Measurements from ENCODE around the gene TMEM190.

DNA sequence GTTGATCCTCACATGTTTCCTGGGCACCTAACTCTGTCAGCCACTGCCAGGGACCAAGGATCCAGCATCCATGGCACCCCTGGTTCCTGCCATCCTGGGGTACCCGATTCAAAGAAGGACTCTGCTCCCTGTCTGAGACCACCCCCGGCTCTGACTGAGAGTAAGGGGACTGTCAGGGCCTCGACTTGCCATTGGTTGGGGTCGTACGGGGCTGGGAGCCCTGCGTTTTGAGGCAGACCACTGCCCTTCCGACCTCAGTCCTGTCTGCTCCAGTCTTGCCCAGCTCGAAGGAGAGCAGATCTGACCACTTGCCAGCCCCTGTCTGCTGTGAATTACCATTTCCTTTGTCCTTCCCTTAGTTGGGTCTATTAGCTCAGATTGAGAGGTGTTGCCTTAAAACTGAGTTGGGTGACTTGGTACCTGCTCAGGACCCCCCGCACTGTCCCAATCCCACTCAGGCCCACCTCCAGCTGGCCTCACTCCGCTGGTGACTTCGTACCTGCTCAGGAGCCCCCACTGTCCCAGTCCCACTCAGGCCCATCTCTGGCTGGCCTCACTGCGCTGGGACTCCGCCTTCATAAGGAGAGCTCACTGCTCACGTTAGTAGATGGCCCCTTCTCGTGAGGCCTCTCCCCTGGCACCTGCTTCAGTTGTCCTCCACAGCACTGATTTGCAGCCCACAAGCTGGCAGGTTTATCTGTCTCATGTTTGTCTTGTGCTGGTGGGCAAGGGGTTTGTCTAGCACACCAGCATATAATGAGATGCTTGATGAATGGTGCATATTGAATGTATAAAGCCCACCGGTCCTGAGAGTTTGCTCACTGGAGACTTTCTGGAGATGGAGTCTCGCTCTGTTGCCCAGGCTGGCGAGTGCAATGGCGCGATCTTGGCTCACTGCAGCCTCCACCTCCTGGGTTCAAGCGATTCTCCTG is 13.0 kb downstream of the TMEM190 start:
- no peak for TF ChIP-seq RAD21 (IDR thresholded peaks at IDR 0.05; ENCODE audit: low read depth)
- TF ChIP-seq TEAD4 (IDR thresholded peaks at IDR 0.05): no peak
- TF ChIP-seq, protein P1, sequence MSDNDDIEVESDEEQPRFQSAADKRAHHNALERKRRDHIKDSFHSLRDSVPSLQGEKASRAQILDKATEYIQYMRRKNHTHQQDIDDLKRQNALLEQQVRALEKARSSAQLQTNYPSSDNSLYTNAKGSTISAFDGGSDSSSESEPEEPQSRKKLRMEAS (IDR thresholded peaks at IDR 0.05): no peak
- no peak for TF ChIP-seq TAF1 (IDR thresholded peaks at IDR 0.05; ENCODE audit: low read depth)
- no peak for TF ChIP-seq EP300 (IDR thresholded peaks at IDR 0.05; ENCODE audit: borderline replicate concordance)
- TF ChIP-seq, protein P2, sequence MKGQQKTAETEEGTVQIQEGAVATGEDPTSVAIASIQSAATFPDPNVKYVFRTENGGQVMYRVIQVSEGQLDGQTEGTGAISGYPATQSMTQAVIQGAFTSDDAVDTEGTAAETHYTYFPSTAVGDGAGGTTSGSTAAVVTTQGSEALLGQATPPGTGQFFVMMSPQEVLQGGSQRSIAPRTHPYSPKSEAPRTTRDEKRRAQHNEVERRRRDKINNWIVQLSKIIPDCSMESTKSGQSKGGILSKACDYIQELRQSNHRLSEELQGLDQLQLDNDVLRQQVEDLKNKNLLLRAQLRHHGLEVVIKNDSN (IDR thresholded peaks at IDR 0.05): no peak
- TF ChIP-seq FOXM1 (IDR thresholded peaks at IDR 0.05; ENCODE audit: borderline replicate concordance, low read depth): no peak
- TF ChIP-seq, protein P3, sequence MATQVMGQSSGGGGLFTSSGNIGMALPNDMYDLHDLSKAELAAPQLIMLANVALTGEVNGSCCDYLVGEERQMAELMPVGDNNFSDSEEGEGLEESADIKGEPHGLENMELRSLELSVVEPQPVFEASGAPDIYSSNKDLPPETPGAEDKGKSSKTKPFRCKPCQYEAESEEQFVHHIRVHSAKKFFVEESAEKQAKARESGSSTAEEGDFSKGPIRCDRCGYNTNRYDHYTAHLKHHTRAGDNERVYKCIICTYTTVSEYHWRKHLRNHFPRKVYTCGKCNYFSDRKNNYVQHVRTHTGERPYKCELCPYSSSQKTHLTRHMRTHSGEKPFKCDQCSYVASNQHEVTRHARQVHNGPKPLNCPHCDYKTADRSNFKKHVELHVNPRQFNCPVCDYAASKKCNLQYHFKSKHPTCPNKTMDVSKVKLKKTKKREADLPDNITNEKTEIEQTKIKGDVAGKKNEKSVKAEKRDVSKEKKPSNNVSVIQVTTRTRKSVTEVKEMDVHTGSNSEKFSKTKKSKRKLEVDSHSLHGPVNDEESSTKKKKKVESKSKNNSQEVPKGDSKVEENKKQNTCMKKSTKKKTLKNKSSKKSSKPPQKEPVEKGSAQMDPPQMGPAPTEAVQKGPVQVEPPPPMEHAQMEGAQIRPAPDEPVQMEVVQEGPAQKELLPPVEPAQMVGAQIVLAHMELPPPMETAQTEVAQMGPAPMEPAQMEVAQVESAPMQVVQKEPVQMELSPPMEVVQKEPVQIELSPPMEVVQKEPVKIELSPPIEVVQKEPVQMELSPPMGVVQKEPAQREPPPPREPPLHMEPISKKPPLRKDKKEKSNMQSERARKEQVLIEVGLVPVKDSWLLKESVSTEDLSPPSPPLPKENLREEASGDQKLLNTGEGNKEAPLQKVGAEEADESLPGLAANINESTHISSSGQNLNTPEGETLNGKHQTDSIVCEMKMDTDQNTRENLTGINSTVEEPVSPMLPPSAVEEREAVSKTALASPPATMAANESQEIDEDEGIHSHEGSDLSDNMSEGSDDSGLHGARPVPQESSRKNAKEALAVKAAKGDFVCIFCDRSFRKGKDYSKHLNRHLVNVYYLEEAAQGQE (IDR thresholded peaks at IDR 0.05; ENCODE audit: low read depth): no peak
- no peak for TF ChIP-seq CEBPB (IDR thresholded peaks at IDR 0.05)
- TF ChIP-seq EGR1 (IDR thresholded peaks at IDR 0.05): no peak
- no peak for TF ChIP-seq TCF12 (IDR thresholded peaks at IDR 0.05; ENCODE audit: low read depth)

Measured in Ishikawa (cell line).